GM12874 (cell line): ENCODE data around the gene FARP2.

Experiments used
- CTCF ChIP-seq: IDR thresholded peaks from 2 replicates; pipeline ENCODE4 v1.5.1; 2011; ENCODE audit warnings: low read depth, mild to moderate bottlenecking, control low read depth, low read length, moderate library complexity; ENCODE audit not compliant: insufficient read depth

FARP2 gene

GRCh38 chr2:241466230-241466629, 110.1 kb downstream of the FARP2 start:
- no peak for TF ChIP-seq CTCF

- TF ChIP-seq CTCF = no peak
These were observed 111.8 kb downstream of the FARP2 start for GRCh38 chr2:241467777-241468475.

- no peak for TF ChIP-seq CTCF
These were observed 112.3 kb downstream of the FARP2 start for GRCh38 chr2:241468476-241468781.

- TF ChIP-seq CTCF = no peak
These were observed 113.7 kb downstream of the FARP2 start for GRCh38 chr2:241469746-241470145.

GRCh38 chr2:241473399-241473798, 117.3 kb downstream of the FARP2 start:
- no peak for TF ChIP-seq CTCF

- no peak for TF ChIP-seq CTCF
These were observed 119.2 kb downstream of the FARP2 start for GRCh38 chr2:241475267-241475666.

- no peak for TF ChIP-seq CTCF
These were observed 122.1 kb downstream of the FARP2 start for GRCh38 chr2:241478166-241478565.
